Measurements from ENCODE around the gene COLGALT1.
"Not testable (repeated sequence)": the region's sequence is repeated elsewhere in the genome, so short reads cannot be mapped to it uniquely, and the experiment has no call there.

Gene COLGALT1

GRCh38 chr19:17580470-17581144 lies 25.2 kb downstream of the COLGALT1 start:
- Histone ChIP-seq H3K27me3 (replicated peaks; ENCODE audit: control insufficient read depth, insufficient read depth, low read length) (no peaks in the 10 kb centered on the region), H3K9me3 (ENCODE audit: control insufficient read depth, low read length) (no peaks in the 10 kb centered on the region), H3K4me3 (ENCODE audit: low read length) (no peak overlapping the region), H3K36me3 (ENCODE audit: control insufficient read depth, insufficient read depth, low read length, severe bottlenecking) (peaks cover 51% of the 10 kb centered on the region), H3K9ac (ENCODE audit: low read length) (no peak overlapping the region), H3K4me1 (ENCODE audit: control insufficient read depth, insufficient read depth, low read length) (no peaks in the 10 kb centered on the region)
- DNase-seq (ENCODE audit: low read depth): no peak

- no peak overlapping the region for H3K9ac ChIP-seq (ENCODE audit: low read length)
- H3K4me1 ChIP-seq (ENCODE audit: control insufficient read depth, insufficient read depth, low read length): no peaks in the 10 kb centered on the region
- no peaks in the 10 kb centered on the region for H3K27me3 ChIP-seq (replicated peaks; ENCODE audit: control insufficient read depth, insufficient read depth, low read length)
- no peaks in the 10 kb centered on the region for H3K9me3 ChIP-seq (ENCODE audit: control insufficient read depth, low read length)
- DNase-seq (ENCODE audit: low read depth): no peak
- peaks cover 46% of the 10 kb centered on the region for H3K36me3 ChIP-seq (ENCODE audit: control insufficient read depth, insufficient read depth, low read length, severe bottlenecking)
- H3K4me3 ChIP-seq (ENCODE audit: low read length): no peak overlapping the region
Observed at GRCh38 chr19:17581211-17581874, 25.9 kb downstream of the COLGALT1 start.

GRCh38 chr19:17582613-17583012 lies 27.2 kb downstream of the COLGALT1 start:
- peaks cover 44% of the 10 kb centered on the region for H3K36me3 ChIP-seq (ENCODE audit: control insufficient read depth, insufficient read depth, low read length, severe bottlenecking)
- H3K9ac ChIP-seq (ENCODE audit: low read length): no peak overlapping the region
- H3K4me1 ChIP-seq (ENCODE audit: control insufficient read depth, insufficient read depth, low read length): no peaks in the 10 kb centered on the region
- no peaks in the 10 kb centered on the region for H3K9me3 ChIP-seq (ENCODE audit: control insufficient read depth, low read length)
- no peak overlapping the region for H3K4me3 ChIP-seq (ENCODE audit: low read length)
- H3K27me3 ChIP-seq (replicated peaks; ENCODE audit: control insufficient read depth, insufficient read depth, low read length): no peaks in the 10 kb centered on the region
- DNase-seq (ENCODE audit: low read depth): no peak

GRCh38 chr19:17584132-17584531 lies 28.7 kb downstream of the COLGALT1 start:
- H3K9me3 ChIP-seq (ENCODE audit: control insufficient read depth, low read length): no peaks in the 10 kb centered on the region
- H3K4me1 ChIP-seq (ENCODE audit: control insufficient read depth, insufficient read depth, low read length): no peaks in the 10 kb centered on the region
- peaks cover 32% of the 10 kb centered on the region for H3K36me3 ChIP-seq (ENCODE audit: control insufficient read depth, insufficient read depth, low read length, severe bottlenecking)
- H3K27me3 ChIP-seq (replicated peaks; ENCODE audit: control insufficient read depth, insufficient read depth, low read length): no peaks in the 10 kb centered on the region
- no peak overlapping the region for H3K9ac ChIP-seq (ENCODE audit: low read length)
- no peak overlapping the region for H3K4me3 ChIP-seq (ENCODE audit: low read length)
- DNase-seq (ENCODE audit: low read depth): no peak

- H3K9ac ChIP-seq (ENCODE audit: low read length); H3K9me3 ChIP-seq (ENCODE audit: control insufficient read depth, low read length); H3K27me3 ChIP-seq (replicated peaks; ENCODE audit: control insufficient read depth, insufficient read depth, low read length); H3K4me1 ChIP-seq (ENCODE audit: control insufficient read depth, insufficient read depth, low read length); DNase-seq (ENCODE audit: low read depth); H3K4me3 ChIP-seq (ENCODE audit: low read length): not testable (repeated sequence)
- peaks cover 27% of the 10 kb centered on the region for H3K36me3 ChIP-seq (ENCODE audit: control insufficient read depth, insufficient read depth, low read length, severe bottlenecking)
Observed at GRCh38 chr19:17585395-17585794, 29.9 kb downstream of the COLGALT1 start.

- no peak overlapping the region for H3K4me3 ChIP-seq (ENCODE audit: low read length)
- no peaks in the 10 kb centered on the region for H3K4me1 ChIP-seq (ENCODE audit: control insufficient read depth, insufficient read depth, low read length)
- H3K36me3 ChIP-seq (ENCODE audit: control insufficient read depth, insufficient read depth, low read length, severe bottlenecking): no peaks in the 10 kb centered on the region
- H3K27me3 ChIP-seq (replicated peaks; ENCODE audit: control insufficient read depth, insufficient read depth, low read length): peaks cover 3% of the 10 kb centered on the region
- no peaks in the 10 kb centered on the region for H3K9me3 ChIP-seq (ENCODE audit: control insufficient read depth, low read length)
- no peak overlapping the region for H3K9ac ChIP-seq (ENCODE audit: low read length)
- DNase-seq (ENCODE audit: low read depth): no peak
Observed at GRCh38 chr19:17590866-17591265, 35.4 kb downstream of the COLGALT1 start.

GRCh38 chr19:17594296-17594695 lies 38.8 kb downstream of the COLGALT1 start:
- H3K4me3 ChIP-seq (ENCODE audit: low read length); H3K36me3 ChIP-seq (ENCODE audit: control insufficient read depth, insufficient read depth, low read length, severe bottlenecking); H3K9ac ChIP-seq (ENCODE audit: low read length); H3K27me3 ChIP-seq (replicated peaks; ENCODE audit: control insufficient read depth, insufficient read depth, low read length); H3K4me1 ChIP-seq (ENCODE audit: control insufficient read depth, insufficient read depth, low read length); DNase-seq (ENCODE audit: low read depth); H3K9me3 ChIP-seq (ENCODE audit: control insufficient read depth, low read length): not testable (repeated sequence)

- not testable (repeated sequence) for H3K4me3 ChIP-seq (ENCODE audit: low read length); H3K9me3 ChIP-seq (ENCODE audit: control insufficient read depth, low read length); H3K36me3 ChIP-seq (ENCODE audit: control insufficient read depth, insufficient read depth, low read length, severe bottlenecking); H3K4me1 ChIP-seq (ENCODE audit: control insufficient read depth, insufficient read depth, low read length); DNase-seq (ENCODE audit: low read depth); H3K27me3 ChIP-seq (replicated peaks; ENCODE audit: control insufficient read depth, insufficient read depth, low read length); H3K9ac ChIP-seq (ENCODE audit: low read length)
Observed at GRCh38 chr19:17598063-17598462, 42.6 kb downstream of the COLGALT1 start.

- H3K27me3 ChIP-seq (replicated peaks; ENCODE audit: control insufficient read depth, insufficient read depth, low read length): peaks cover 15% of the 10 kb centered on the region
- DNase-seq (ENCODE audit: low read depth): no peak
- no peaks in the 10 kb centered on the region for H3K36me3 ChIP-seq (ENCODE audit: control insufficient read depth, insufficient read depth, low read length, severe bottlenecking)
Observed at GRCh38 chr19:17598953-17599352, 43.5 kb downstream of the COLGALT1 start.

GRCh38 chr19:17599780-17600179 lies 44.3 kb downstream of the COLGALT1 start:
- peak; percentile 26 for DNase-seq (ENCODE audit: low read depth)
- Histone ChIP-seq H3K9me3 (ENCODE audit: control insufficient read depth, low read length) (no peaks in the 10 kb centered on the region), H3K4me1 (ENCODE audit: control insufficient read depth, insufficient read depth, low read length) (peaks cover 8% of the 10 kb centered on the region), H3K27me3 (replicated peaks; ENCODE audit: control insufficient read depth, insufficient read depth, low read length) (peaks cover 12% of the 10 kb centered on the region), H3K4me3 (ENCODE audit: low read length) (no peak overlapping the region), H3K9ac (ENCODE audit: low read length) (peak overlapping the region; percentile 24), H3K36me3 (ENCODE audit: control insufficient read depth, insufficient read depth, low read length, severe bottlenecking) (no peaks in the 10 kb centered on the region)

More at GRCh38 chr19:17598953-17599352, 43.5 kb downstream of the COLGALT1 start:
- Histone ChIP-seq H3K9ac (ENCODE audit: low read length) (no peak overlapping the region), H3K4me1 (ENCODE audit: control insufficient read depth, insufficient read depth, low read length) (peaks cover 8% of the 10 kb centered on the region), H3K9me3 (ENCODE audit: control insufficient read depth, low read length) (no peaks in the 10 kb centered on the region), H3K4me3 (ENCODE audit: low read length) (no peak overlapping the region)

GRCh38 chr19:17601683-17602082 lies 46.2 kb downstream of the COLGALT1 start:
- Histone ChIP-seq H3K27me3 (replicated peaks; ENCODE audit: control insufficient read depth, insufficient read depth, low read length) (peaks cover 12% of the 10 kb centered on the region), H3K9ac (ENCODE audit: low read length) (no peak overlapping the region), H3K4me1 (ENCODE audit: control insufficient read depth, insufficient read depth, low read length) (peaks cover 8% of the 10 kb centered on the region), H3K9me3 (ENCODE audit: control insufficient read depth, low read length) (no peaks in the 10 kb centered on the region), H3K36me3 (ENCODE audit: control insufficient read depth, insufficient read depth, low read length, severe bottlenecking) (no peaks in the 10 kb centered on the region), H3K4me3 (ENCODE audit: low read length) (no peak overlapping the region)
- no peak for DNase-seq (ENCODE audit: low read depth)

Measured in adipocyte (in vitro differentiated cells).